Smooth muscle cell (in vitro differentiated cells): ENCODE data around the gene RASGRP4. TPM values are rescaled to one million over a fixed set of nuclear protein-coding genes. Genes with fewer than 3 reads are reported as not detected.
"Not testable (repeated sequence)": the region's sequence is repeated elsewhere in the genome, so short reads cannot be mapped to it uniquely, and the experiment has no call there.

ENCODE experiments used
- DNase-seq: peaks from one replicate; lab custom pipeline; 2025; ENCODE audit not compliant: unreplicated experiment; lab: John Stamatoyannopoulos, UW
- H2AFZ ChIP-seq: fragments of 200-600 bp; sonication (generic); 2 replicates; pipeline ENCODE4 v1.6.0; 2016; ENCODE audit warnings: antibody characterized with exemption, low read depth, mild to moderate bottlenecking
- H3F3A ChIP-seq: fragments of 200-600 bp; sonication (generic); 2 replicates; pipeline ENCODE4 v1.6.0; 2017; ENCODE audit warnings: antibody characterized with exemption, low read depth
- H3K27ac ChIP-seq: fragments of 200-600 bp; sonication (generic); 2 replicates; pipeline ENCODE4 v1.5.1; 2016; ENCODE audit warnings: low read depth, mild to moderate bottlenecking
- H3K27me3 ChIP-seq: fragments of 200-600 bp; sonication (generic); 2 replicates; pipeline ENCODE4 v1.6.1; 2016; ENCODE audit warnings: low read depth, mild to moderate bottlenecking
- H3K36me3 ChIP-seq: fragments of 200-600 bp; sonication (generic); 2 replicates; pipeline ENCODE4 v1.5.1; 2016; ENCODE audit warnings: low read depth
- H3K4me1 ChIP-seq: fragments of 200-600 bp; sonication (generic); 2 replicates; pipeline ENCODE4 v1.5.1; 2016; ENCODE audit warnings: low read depth
- H3K4me2 ChIP-seq: fragments of 200-600 bp; sonication (generic); 2 replicates; pipeline ENCODE4 v1.6.0; 2016; ENCODE audit warnings: mild to moderate bottlenecking
- H3K4me3 ChIP-seq: fragments of 200-600 bp; sonication (generic); 2 replicates; pipeline ENCODE4 v1.5.1; 2016; ENCODE audit warnings: mild to moderate bottlenecking
- H3K79me2 ChIP-seq: fragments of 200-600 bp; sonication (generic); 2 replicates; pipeline ENCODE4 v1.6.0; 2016; ENCODE audit warnings: low read depth, mild to moderate bottlenecking
- H3K9ac ChIP-seq: fragments of 200-600 bp; sonication (generic); 2 replicates; pipeline ENCODE4 v1.6.0; 2016; ENCODE audit warnings: low read depth
- H3K9me3 ChIP-seq: fragments of 200-600 bp; sonication (generic); replicated peaks from 2 replicates; pipeline ENCODE4 v1.5.1; 2016; ENCODE audit warnings: low read depth
- H4K20me1 ChIP-seq: fragments of 200-600 bp; sonication (generic); 2 replicates; pipeline ENCODE4 v1.6.0; 2016; ENCODE audit warnings: low read depth
- WGBS: methylation state at CpG from one replicate; pipeline ENCODE4 v1.1.7; 2016; ENCODE audit warnings: low lambda C conversion rate; 5-methylcytosine and 5-hydroxymethylcytosine counted together
- polyA plus RNA-seq: library from polyadenylated mRNA; unstranded; fragments of >200 nt; fragmentation: Nextera tagmentation; extraction: Ambion mirVana; gene quantifications from 2 replicates; pipeline ENCODE4 v1.2.1, GENCODE V29; 2016
- total RNA-seq: library from RNA; depleted of rRNA; stranded (reverse); fragments of >200 nt; gene quantifications from 2 replicates; pipeline ENCODE4 v1.2.3, GENCODE V29; 2014
- TF ChIP-seq, protein P1 (sequence below): fragments of 200-600 bp; sonication (generic); IDR thresholded peaks from 2 replicates; pipeline ENCODE4 v1.5.1; 2017; ENCODE audit warnings: borderline replicate concordance, mild to moderate bottlenecking, antibody characterized with exemption; ENCODE audit not compliant: insufficient read depth, poor library complexity, severe bottlenecking

RASGRP4 gene
- total and polyA plus RNA-seq, 2 experiments from 2014 or later = not detected

DNA sequence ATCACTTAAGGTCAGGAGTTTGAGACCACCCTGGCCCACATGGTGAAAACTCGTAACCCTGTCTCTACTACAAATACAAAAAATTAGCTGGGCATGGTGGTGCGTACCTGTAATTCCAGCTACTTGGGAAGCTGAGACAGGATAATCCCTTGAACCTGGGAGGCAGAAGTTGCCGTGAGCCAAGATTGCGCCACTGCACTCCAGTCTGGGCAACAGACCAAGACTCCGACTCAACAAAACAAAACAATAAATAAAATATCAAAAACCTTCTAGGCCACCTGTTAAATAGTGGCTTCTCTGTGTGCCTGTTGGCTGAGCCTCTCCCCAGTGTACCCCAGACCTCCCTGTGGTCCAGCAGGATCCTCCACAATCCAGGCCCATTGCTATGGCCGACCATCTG is 54.9 kb downstream of the RASGRP4 start:
- no peak overlapping the region for H3K4me3 ChIP-seq
- H3F3A ChIP-seq = no peaks in the 10 kb centered on the region
- H3K9me3 ChIP-seq = no peaks in the 10 kb centered on the region
- TF ChIP-seq, protein P1, sequence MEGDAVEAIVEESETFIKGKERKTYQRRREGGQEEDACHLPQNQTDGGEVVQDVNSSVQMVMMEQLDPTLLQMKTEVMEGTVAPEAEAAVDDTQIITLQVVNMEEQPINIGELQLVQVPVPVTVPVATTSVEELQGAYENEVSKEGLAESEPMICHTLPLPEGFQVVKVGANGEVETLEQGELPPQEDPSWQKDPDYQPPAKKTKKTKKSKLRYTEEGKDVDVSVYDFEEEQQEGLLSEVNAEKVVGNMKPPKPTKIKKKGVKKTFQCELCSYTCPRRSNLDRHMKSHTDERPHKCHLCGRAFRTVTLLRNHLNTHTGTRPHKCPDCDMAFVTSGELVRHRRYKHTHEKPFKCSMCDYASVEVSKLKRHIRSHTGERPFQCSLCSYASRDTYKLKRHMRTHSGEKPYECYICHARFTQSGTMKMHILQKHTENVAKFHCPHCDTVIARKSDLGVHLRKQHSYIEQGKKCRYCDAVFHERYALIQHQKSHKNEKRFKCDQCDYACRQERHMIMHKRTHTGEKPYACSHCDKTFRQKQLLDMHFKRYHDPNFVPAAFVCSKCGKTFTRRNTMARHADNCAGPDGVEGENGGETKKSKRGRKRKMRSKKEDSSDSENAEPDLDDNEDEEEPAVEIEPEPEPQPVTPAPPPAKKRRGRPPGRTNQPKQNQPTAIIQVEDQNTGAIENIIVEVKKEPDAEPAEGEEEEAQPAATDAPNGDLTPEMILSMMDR = no peak
- no peak overlapping the region for H3K9ac ChIP-seq
- no peaks in the 10 kb centered on the region for H3K27me3 ChIP-seq
- no peaks in the 10 kb centered on the region for H3K36me3 ChIP-seq
- 83% methylated on average over 6 of the region's 6 CpGs for WGBS
- peaks cover 6% of the 10 kb centered on the region for H3K4me1 ChIP-seq
- no peak for DNase-seq
- no peak overlapping the region for H2AFZ ChIP-seq
- H4K20me1 ChIP-seq = peaks cover 6% of the 10 kb centered on the region
- H3K79me2 ChIP-seq = peaks cover 10% of the 10 kb centered on the region
- H3K4me2 ChIP-seq = no peak overlapping the region
- H3K27ac ChIP-seq = no peak overlapping the region

DNA sequence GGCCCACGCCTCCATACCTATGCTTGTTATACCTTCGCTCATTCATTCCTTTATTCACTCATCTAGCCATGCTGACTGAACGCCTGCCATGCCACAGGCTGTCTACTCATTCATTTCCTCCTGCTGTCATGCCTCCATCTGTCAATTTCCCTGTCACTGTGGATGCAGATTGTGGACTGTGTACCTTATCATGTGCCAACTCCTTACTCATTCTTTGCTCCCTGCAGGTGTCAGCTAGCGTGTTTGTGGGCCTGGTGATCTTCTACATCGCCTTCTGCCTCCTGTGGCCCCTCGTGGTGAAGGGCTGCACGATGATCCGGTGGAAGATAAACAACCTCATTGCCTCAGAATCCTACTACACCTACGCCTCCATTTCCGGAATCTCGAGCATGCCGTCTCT is 55.7 kb downstream of the RASGRP4 start:
- Histone ChIP-seq H3K4me3 (no peak overlapping the region), H3K9me3 (no peaks in the 10 kb centered on the region), H3K4me2 (no peak overlapping the region), H3F3A (no peaks in the 10 kb centered on the region), H3K79me2 (peaks cover 2% of the 10 kb centered on the region), H4K20me1 (no peaks in the 10 kb centered on the region), H2AFZ (no peak overlapping the region), H3K36me3 (no peaks in the 10 kb centered on the region), H3K27ac (no peak overlapping the region), H3K27me3 (no peaks in the 10 kb centered on the region), H3K9ac (no peak overlapping the region), H3K4me1 (no peaks in the 10 kb centered on the region)
- 71% methylated on average over 12 of the region's 12 CpGs for WGBS
- TF ChIP-seq, protein P1 = no peak
- no peak for DNase-seq

DNA sequence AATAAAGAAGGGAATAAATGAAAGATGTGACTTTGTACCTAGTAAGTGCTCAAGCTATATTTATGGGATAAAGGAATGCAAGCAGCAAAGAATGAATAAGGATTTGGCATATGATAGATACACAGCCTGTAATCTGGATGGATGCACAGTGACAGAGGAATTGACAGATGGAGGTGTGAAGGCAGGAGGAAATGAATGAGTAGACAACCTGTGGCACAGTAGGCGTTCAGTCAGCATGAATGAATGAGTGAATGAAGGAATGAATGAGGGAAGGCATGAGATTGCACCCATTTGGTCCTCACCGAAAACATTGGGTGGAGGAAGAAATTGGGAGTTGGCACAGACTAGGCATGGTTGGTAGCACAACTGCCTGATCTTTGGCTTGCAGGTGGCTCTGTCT is 56.4 kb downstream of the RASGRP4 start:
- Histone ChIP-seq H3K36me3 (no peaks in the 10 kb centered on the region), H2AFZ (no peak overlapping the region), H3K9me3 (no peaks in the 10 kb centered on the region), H3K79me2 (no peaks in the 10 kb centered on the region), H3F3A (no peaks in the 10 kb centered on the region), H3K4me2 (no peak overlapping the region), H4K20me1 (no peaks in the 10 kb centered on the region), H3K27ac (no peak overlapping the region), H3K4me1 (no peaks in the 10 kb centered on the region), H3K4me3 (no peak overlapping the region), H3K27me3 (no peaks in the 10 kb centered on the region), H3K9ac (no peak overlapping the region)
- 94% methylated on average over 2 of the region's 2 CpGs for WGBS
- no peak for DNase-seq
- TF ChIP-seq, protein P1 = no peak

DNA sequence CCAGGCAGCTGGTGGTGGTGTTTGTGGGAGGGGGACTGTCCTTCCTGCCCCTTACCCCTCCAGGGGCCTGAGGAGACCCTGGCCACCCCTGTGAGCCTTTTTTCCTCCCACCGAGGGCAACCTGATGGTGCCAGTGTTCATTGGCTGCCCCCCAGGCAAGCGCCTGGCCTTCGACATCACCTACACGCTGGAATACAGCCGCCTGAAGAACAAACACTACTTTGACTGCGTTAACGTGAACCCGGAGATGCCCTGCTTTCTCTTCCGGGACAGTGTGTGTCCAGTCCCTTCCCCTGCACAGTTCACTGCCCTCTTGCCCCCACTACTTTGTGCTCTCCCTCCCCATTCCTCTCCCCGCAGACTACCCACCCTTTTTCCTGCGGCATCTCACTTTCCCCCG is 59.0 kb downstream of the RASGRP4 start:
- Histone ChIP-seq H4K20me1 (no peaks in the 10 kb centered on the region), H2AFZ (no peak overlapping the region), H3K9ac (no peak overlapping the region), H3K79me2 (no peaks in the 10 kb centered on the region), H3K27ac (no peak overlapping the region), H3K9me3 (no peaks in the 10 kb centered on the region), H3K27me3 (no peaks in the 10 kb centered on the region), H3K36me3 (no peaks in the 10 kb centered on the region), H3K4me2 (no peak overlapping the region), H3K4me3 (no peak overlapping the region), H3K4me1 (no peaks in the 10 kb centered on the region), H3F3A (no peaks in the 10 kb centered on the region)
- no peak for DNase-seq
- TF ChIP-seq, protein P1 = no peak
- WGBS = 87% methylated on average over 12 of the region's 12 CpGs

DNA sequence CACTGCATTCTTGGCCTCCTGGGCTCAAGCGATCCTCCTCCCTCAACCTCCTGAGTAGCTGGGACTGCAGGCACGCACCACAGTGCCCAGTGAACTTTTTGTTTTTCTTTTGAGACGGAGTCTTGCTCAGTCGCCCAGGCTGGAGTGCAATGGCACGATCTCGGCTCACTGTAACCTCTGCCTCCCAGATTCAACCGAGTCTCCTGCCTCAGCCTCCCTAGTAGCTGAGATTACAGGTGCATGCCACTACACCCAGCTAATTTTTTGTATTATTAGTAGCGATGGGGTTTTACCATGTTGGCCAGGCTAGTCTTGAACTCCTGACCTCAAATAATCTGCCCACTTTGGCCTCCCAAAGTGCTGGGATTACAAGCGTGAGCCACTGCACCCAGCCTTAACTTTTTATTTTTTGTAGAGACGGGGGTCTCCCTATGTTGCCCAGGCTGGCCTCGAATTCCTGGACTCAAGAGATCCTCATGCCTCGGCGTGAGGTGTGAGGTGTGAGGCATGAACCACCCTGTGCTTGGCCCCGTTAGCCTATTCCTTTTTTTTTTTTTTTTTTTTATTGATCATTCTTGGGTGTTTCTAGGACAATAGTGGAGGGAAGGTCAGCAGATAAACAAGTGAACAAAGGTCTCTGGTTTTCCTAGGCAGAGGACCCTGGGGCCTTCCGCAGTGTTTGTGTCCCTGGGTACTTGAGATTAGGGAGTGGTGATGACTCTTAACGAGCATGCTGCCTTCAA is 62.9 kb downstream of the RASGRP4 start:
- H3K4me3 ChIP-seq = not testable (repeated sequence)

More for the DNA sequence above, 62.9 kb downstream of the RASGRP4 start:
- H3K9ac ChIP-seq, H3K27ac ChIP-seq, H3K79me2 ChIP-seq, H2AFZ ChIP-seq, H3K4me1 ChIP-seq, DNase-seq, H3K9me3 ChIP-seq, H3K36me3 ChIP-seq, H4K20me1 ChIP-seq, H3F3A ChIP-seq: not testable (repeated sequence)
- peaks cover 33% of the 10 kb centered on the region for H3K27me3 ChIP-seq
- H3K4me2 ChIP-seq = peak overlapping the region; percentile 99
- 87% methylated on average over 14 of the region's 16 CpGs for WGBS
